RWPE2 (cell line): ENCODE measurements around the gene OR6F1.
"Not testable (repeated sequence)": the region's sequence is repeated elsewhere in the genome, so short reads cannot be mapped to it uniquely, and the experiment has no call there.

Experiments used
- ATAC-seq: fragments of 200-7000 bp; cut with Tn5 transposase; 3 replicates; pipeline ENCODE4 v1.9.1; 2021; ENCODE audit warnings: low read depth
- DNase-seq: peaks from one replicate; pipeline ENCODE4 v3.0.0-alpha.2; 2020; ENCODE audit warnings: low spot score
- H3K27ac ChIP-seq: fragments of 450-650 bp; 2 replicates; pipeline ENCODE4 v1.5.1; 2017; ENCODE audit warnings: mild to moderate bottlenecking; ENCODE audit not compliant: poor library complexity, severe bottlenecking
- H3K27me3 ChIP-seq: fragments of 250-450 bp; sonication (Bioruptor Pico); 2 replicates; pipeline ENCODE4 v1.5.1; 2021; ENCODE audit warnings: mild to moderate bottlenecking, moderate library complexity; ENCODE audit not compliant: insufficient read depth, poor library complexity, severe bottlenecking
- H3K36me3 ChIP-seq: fragments of 250-450 bp; sonication (Bioruptor Pico); 2 replicates; pipeline ENCODE4 v1.5.1; 2020; ENCODE audit warnings: low read depth, mild to moderate bottlenecking, moderate library complexity
- H3K4me1 ChIP-seq: fragments of 250-450 bp; sonication (Bioruptor Pico); 2 replicates; pipeline ENCODE4 v1.5.1; 2021; ENCODE audit warnings: mild to moderate bottlenecking, moderate library complexity; ENCODE audit not compliant: insufficient read depth, poor library complexity, severe bottlenecking
- H3K4me3 ChIP-seq: fragments of 250-450 bp; sonication (Bioruptor Pico); 2 replicates; pipeline ENCODE4 v1.5.1; 2021; ENCODE audit warnings: mild to moderate bottlenecking, moderate library complexity; ENCODE audit not compliant: severe bottlenecking
- H3K9me3 ChIP-seq: fragments of 250-450 bp; sonication (Bioruptor Pico); 2 replicates; pipeline ENCODE4 v1.5.1; 2021; ENCODE audit warnings: mild to moderate bottlenecking, moderate library complexity; ENCODE audit not compliant: severe bottlenecking
- CTCF ChIP-seq: fragments of 450-650 bp; IDR thresholded peaks from one replicate; pipeline ENCODE4 v1.5.1; 2017; ENCODE audit warnings: mild to moderate bottlenecking, moderate library complexity; ENCODE audit not compliant: poor library complexity, severe bottlenecking

Gene OR6F1

GRCh38 chr1:247738315-247738714 is 21.9 kb upstream of the OR6F1 start, which contains the start of gene OR14K1:
Gene OR14K1 (plus strand): TSS chr1:247738615. CDS start chr1:247738615, 0 bp downstream.
- no peak for ATAC-seq
- DNase-seq: no peak
- Histone ChIP-seq H3K9me3 (peaks cover 2% of the 10 kb centered on the region), H3K4me3 (no peak within 1 kb of the TSS), H3K27me3 (no peaks in the 10 kb centered on the region), H3K36me3 (no peaks in the 10 kb centered on the region), H3K4me1 (no peaks in the 10 kb centered on the region), H3K27ac (no peak within 1 kb of the TSS)
- no peak for TF ChIP-seq CTCF

DNA sequence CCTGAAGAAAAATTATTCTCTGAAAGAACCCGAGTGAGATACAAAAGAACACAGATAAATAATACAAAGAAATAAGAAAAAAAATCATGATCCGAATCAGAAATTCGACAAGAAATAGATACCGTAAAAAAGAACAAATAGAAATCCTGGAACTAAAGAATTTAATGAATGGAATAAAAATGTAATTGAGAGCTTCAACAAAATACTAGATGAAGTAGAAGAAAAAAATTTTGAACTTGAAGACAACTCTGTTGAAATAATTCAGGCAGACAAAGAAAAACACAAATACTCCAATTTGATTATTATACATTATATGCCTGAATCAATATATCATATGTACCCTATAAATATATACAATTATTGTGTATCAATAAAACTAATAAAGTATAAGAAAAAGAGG is 4.8 kb upstream of the OR6F1 start:
- H3K9me3 ChIP-seq: no peaks in the 10 kb centered on the region
- no peak for DNase-seq
- ATAC-seq: no peak
- H3K36me3 ChIP-seq: no peaks in the 10 kb centered on the region
- H3K27ac ChIP-seq: no peak overlapping the region
- TF ChIP-seq CTCF: no peak
- no peaks in the 10 kb centered on the region for H3K4me1 ChIP-seq
- no peak overlapping the region for H3K4me3 ChIP-seq
- no peaks in the 10 kb centered on the region for H3K27me3 ChIP-seq

- no peaks in the 10 kb centered on the region for H3K27me3 ChIP-seq
- no peak for TF ChIP-seq CTCF
- no peaks in the 10 kb centered on the region for H3K4me1 ChIP-seq
- ATAC-seq (no peak), DNase-seq (no peak)
- no peak overlapping the region for H3K4me3 ChIP-seq
- H3K36me3 ChIP-seq: no peaks in the 10 kb centered on the region
- no peak overlapping the region for H3K27ac ChIP-seq
- H3K9me3 ChIP-seq: no peaks in the 10 kb centered on the region
Observed at GRCh38 chr1:247713753-247714152, 2.7 kb downstream of the OR6F1 start.

GRCh38 chr1:247710681-247711080 is 5.8 kb downstream of the OR6F1 start:
- ATAC-seq, DNase-seq, H3K36me3 ChIP-seq, H3K9me3 ChIP-seq, H3K27ac ChIP-seq, H3K4me1 ChIP-seq, H3K4me3 ChIP-seq, H3K27me3 ChIP-seq: not testable (repeated sequence)

DNA sequence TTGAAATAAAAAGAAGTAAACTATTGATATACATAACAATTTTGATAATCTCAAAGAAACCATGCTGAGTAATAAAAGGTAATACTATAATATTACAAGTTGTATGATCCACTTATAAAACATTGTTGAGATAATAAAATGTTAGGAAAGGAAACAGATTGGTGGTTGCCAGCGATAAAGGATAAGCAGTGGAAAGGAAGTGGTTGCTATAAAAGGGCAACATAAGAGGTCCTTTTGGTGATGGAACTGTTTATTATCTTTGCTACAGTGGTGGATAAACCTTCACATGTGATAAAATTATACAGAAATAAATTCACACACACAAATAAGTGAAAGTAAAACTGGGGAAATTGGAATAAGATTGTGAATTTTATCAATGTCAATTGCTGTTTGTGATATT is 15.1 kb downstream of the OR6F1 start:
- ATAC-seq: no peak
- no peaks in the 10 kb centered on the region for H3K4me1 ChIP-seq
- no peaks in the 10 kb centered on the region for H3K9me3 ChIP-seq
- no peaks in the 10 kb centered on the region for H3K36me3 ChIP-seq
- no peak overlapping the region for H3K4me3 ChIP-seq
- TF ChIP-seq CTCF: no peak
- H3K27me3 ChIP-seq: no peaks in the 10 kb centered on the region
- H3K27ac ChIP-seq: no peak overlapping the region
- no peak for DNase-seq
